22Rv1 (cell line): ENCODE measurements around the gene G6PC2.

Source experiments
- H3K27ac ChIP-seq: fragments of 450-650 bp; 2 replicates; pipeline ENCODE4 v1.5.1; 2017
- CTCF ChIP-seq: fragments of 450-650 bp; IDR thresholded peaks from 2 replicates; pipeline ENCODE4 v1.5.1; 2017; ENCODE audit warnings: mild to moderate bottlenecking
- ZFX ChIP-seq: fragments of 450-650 bp; IDR thresholded peaks from 2 replicates; pipeline ENCODE4 v1.6.1; 2017; ENCODE audit warnings: antibody characterized with exemption, borderline replicate concordance

G6PC2 gene

GRCh38 chr2:168894720-168895119, 6.4 kb upstream of the G6PC2 start:
- TF ChIP-seq ZFX (no peak), CTCF (no peak)
- H3K27ac ChIP-seq, result no peak overlapping the region

DNA sequence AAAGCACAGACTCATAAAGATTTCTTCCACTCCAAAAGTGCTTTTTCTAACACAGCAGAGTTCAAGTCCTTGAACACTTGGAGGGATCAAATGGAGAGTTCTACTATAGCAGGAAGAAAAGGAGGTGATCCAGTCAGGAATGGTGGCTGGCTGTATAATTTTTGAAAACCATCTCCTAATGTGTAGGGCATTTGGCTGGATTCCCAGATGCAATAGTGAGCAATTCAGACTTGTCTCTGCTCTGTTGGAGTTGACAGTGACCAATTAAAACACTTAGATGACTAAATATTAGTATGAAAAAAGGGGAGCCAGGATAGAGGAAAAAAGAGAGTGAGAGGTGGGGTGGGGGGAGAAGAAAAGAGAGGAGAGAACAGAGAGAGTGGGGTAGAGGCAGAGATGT, 5.3 kb upstream of the G6PC2 start:
- no peak for TF ChIP-seq CTCF
- no peak for TF ChIP-seq ZFX
- H3K27ac ChIP-seq, result no peak overlapping the region

- H3K27ac ChIP-seq, result no peak overlapping the region
- no peak for TF ChIP-seq ZFX
- TF ChIP-seq CTCF, result no peak
Observed at GRCh38 chr2:168896783-168897182, 4.3 kb upstream of the G6PC2 start.

DNA sequence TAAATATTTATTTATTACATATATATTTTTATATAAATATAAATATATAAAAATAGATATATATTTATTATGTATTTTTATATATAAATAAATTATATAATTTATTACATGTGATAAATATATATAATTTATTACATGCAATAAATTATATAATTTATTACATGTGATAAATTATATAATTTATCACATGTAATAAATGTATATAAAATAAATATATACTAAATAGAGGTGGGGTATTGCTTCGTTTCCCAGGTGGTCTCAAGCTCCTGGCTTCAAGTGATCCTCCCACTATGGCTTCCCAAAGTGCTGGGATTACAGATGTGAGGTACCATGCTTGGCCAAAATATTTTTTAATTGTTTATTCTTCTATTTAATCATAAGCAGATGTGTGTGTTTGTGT, 3.6 kb upstream of the G6PC2 start:
- no peak overlapping the region for H3K27ac ChIP-seq
- no peak for TF ChIP-seq CTCF
- no peak for TF ChIP-seq ZFX

- TF ChIP-seq ZFX, result no peak
- TF ChIP-seq CTCF, result no peak
- no peak overlapping the region for H3K27ac ChIP-seq
Observed at GRCh38 chr2:168903888-168904287, 2.8 kb downstream of the G6PC2 start.

DNA sequence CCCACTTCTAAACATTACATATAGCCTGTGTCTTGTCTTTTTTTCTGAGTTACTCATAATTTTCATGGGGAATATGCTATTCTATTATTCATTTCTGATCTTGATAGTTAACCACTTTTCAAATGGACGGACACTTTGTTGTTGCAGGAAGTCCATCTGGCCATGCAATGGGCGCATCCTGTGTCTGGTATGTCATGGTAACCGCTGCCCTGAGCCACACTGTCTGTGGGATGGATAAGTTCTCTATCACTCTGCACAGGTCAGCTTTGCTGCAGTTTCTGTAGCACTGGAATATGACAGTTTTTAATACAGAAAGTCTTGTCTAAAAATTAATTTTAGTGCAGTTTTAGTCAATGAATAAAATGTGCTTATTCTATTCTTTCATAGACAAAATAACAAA, 3.3 kb downstream of the G6PC2 start:
- TF ChIP-seq ZFX (no peak), CTCF (no peak)
- H3K27ac ChIP-seq, result no peak overlapping the region

GRCh38 chr2:168907940-168908662, 7.0 kb downstream of the G6PC2 start:
- no peak overlapping the region for H3K27ac ChIP-seq
- TF ChIP-seq CTCF, result no peak
- no peak for TF ChIP-seq ZFX
